ENCODE data around the gene THEM4. TPM values are rescaled to one million over a fixed set of nuclear protein-coding genes. Genes with fewer than 3 reads are reported as not detected.

The THEM4 gene
- total RNA-seq, 4 donors from 2014 or later = 9.1 to 45.2 (median 14.6) TPM

GRCh38 chr1:151867321-151867720, 42.0 kb downstream of the THEM4 start:
- no peaks in the 10 kb centered on the region for H3K9me3 ChIP-seq
- no peaks in the 10 kb centered on the region for H3K36me3 ChIP-seq
- H3K4me3 ChIP-seq = no peak overlapping the region
- H3K27me3 ChIP-seq = no peaks in the 10 kb centered on the region
- no peaks in the 10 kb centered on the region for H3K4me1 ChIP-seq
- DNase-seq = no peak
- no peak for TF ChIP-seq POLR2A (IDR thresholded peaks at IDR 0.05)
- TF ChIP-seq CTCF (IDR thresholded peaks at IDR 0.05) = no peak
- no peak overlapping the region for H3K27ac ChIP-seq

GRCh38 chr1:151864411-151864810, 44.9 kb downstream of the THEM4 start:
- Histone ChIP-seq H3K4me3 (no peak overlapping the region), H3K36me3 (no peaks in the 10 kb centered on the region), H3K27ac (no peak overlapping the region), H3K27me3 (no peaks in the 10 kb centered on the region), H3K9me3 (no peaks in the 10 kb centered on the region), H3K4me1 (no peaks in the 10 kb centered on the region)
- no peak for TF ChIP-seq POLR2A (IDR thresholded peaks at IDR 0.05)
- no peak for TF ChIP-seq CTCF (IDR thresholded peaks at IDR 0.05)
- DNase-seq = no peak

- Histone ChIP-seq H3K27ac (no peak overlapping the region), H3K4me1 (no peaks in the 10 kb centered on the region), H3K9me3 (no peaks in the 10 kb centered on the region), H3K27me3 (no peaks in the 10 kb centered on the region), H3K4me3 (no peak overlapping the region), H3K36me3 (no peaks in the 10 kb centered on the region)
- no peak for DNase-seq
- no peak for TF ChIP-seq CTCF (IDR thresholded peaks at IDR 0.05)
- TF ChIP-seq POLR2A (IDR thresholded peaks at IDR 0.05) = no peak
These were observed 46.7 kb downstream of the THEM4 start for GRCh38 chr1:151862604-151863003.

- TF ChIP-seq POLR2A (IDR thresholded peaks at IDR 0.05) (no peak), CTCF (IDR thresholded peaks at IDR 0.05) (no peak)
- no peaks in the 10 kb centered on the region for H3K4me1 ChIP-seq
- H3K9me3 ChIP-seq = no peaks in the 10 kb centered on the region
- no peak for DNase-seq
- no peaks in the 10 kb centered on the region for H3K27me3 ChIP-seq
- no peak overlapping the region for H3K4me3 ChIP-seq
- H3K27ac ChIP-seq = no peak overlapping the region
- no peaks in the 10 kb centered on the region for H3K36me3 ChIP-seq
These were observed 48.7 kb downstream of the THEM4 start for GRCh38 chr1:151860504-151861187.

GRCh38 chr1:151859891-151860293, 49.4 kb downstream of the THEM4 start:
- no peaks in the 10 kb centered on the region for H3K4me1 ChIP-seq
- H3K27ac ChIP-seq = no peak overlapping the region

More at GRCh38 chr1:151859891-151860293, 49.4 kb downstream of the THEM4 start:
- H3K4me3 ChIP-seq = no peak overlapping the region
- no peaks in the 10 kb centered on the region for H3K9me3 ChIP-seq
- no peak for TF ChIP-seq POLR2A (IDR thresholded peaks at IDR 0.05)
- TF ChIP-seq CTCF (IDR thresholded peaks at IDR 0.05) = no peak
- no peaks in the 10 kb centered on the region for H3K27me3 ChIP-seq
- DNase-seq = no peak
- H3K36me3 ChIP-seq = no peaks in the 10 kb centered on the region

All from Peyer's patch (tissue), 4 donors.